ENCODE data around the gene INTS14.

The INTS14 gene

DNA sequence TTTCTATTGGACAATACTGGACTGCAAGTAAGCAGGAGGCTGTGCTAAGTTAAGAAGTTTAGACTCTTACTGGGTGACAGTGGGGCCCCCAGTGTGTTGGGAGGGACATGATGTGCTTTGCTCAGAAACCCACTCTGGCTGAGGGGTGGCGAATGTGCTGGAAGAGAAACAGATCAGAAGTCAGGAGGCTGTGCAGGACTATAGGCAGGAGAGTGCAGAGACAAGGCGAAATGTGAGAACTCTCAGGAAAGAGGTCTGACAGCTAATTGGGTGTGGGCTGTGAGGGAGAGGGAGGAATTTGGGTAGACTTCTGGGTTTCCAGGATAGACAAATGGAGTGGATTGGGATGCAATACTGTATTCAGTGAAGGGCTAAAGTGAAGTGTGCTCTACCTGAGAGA, 22.8 kb upstream of the INTS14 start:
- TF ChIP-seq CTCF (IDR thresholded peaks at IDR 0.05; ENCODE audit: low read length) (no peak), EZH2 (optimal IDR thresholded peaks at IDR 0.05; ENCODE audit: low read depth, low read length) (no peak), EZH2phosphoT487 (IDR thresholded peaks at IDR 0.05; ENCODE audit: low read length) (no peak)
- no peaks in the 10 kb centered on the region for H4K20me1 ChIP-seq (ENCODE audit: insufficient read depth, low read length)
- H3K4me3 ChIP-seq (ENCODE audit: low read length) = no peak overlapping the region
- no peaks in the 10 kb centered on the region for H3K9me3 ChIP-seq (replicated peaks; ENCODE audit: insufficient read depth, low read length)
- peaks cover 7% of the 10 kb centered on the region; the same call in 1 of the 2 replicates for H3K27me3 ChIP-seq (replicated peaks; ENCODE audit: insufficient read depth, low read length)
- H2AFZ ChIP-seq (ENCODE audit: low read length) = no peak overlapping the region
- no peaks in the 10 kb centered on the region for H3K9me2 ChIP-seq (replicated peaks; ENCODE audit: insufficient read depth, low read length)
- H3K4me1 ChIP-seq (ENCODE audit: low read length) = peaks cover 35% of the 10 kb centered on the region
- no peak overlapping the region for H3K9ac ChIP-seq (ENCODE audit: low read length)
- H3K36me3 ChIP-seq (replicated peaks; ENCODE audit: insufficient read depth, low read length) = no peaks in the 10 kb centered on the region
- H3F3A ChIP-seq (ENCODE audit: insufficient read depth, low read length) = peaks cover 4% of the 10 kb centered on the region; the same call in 1 of the 2 replicates
- no peak overlapping the region for H3K27ac ChIP-seq (ENCODE audit: low read length)
- H3K79me2 ChIP-seq (ENCODE audit: low read length) = no peaks in the 10 kb centered on the region
- no peak for DNase-seq
- peak overlapping the region; percentile 16; the same call in 1 of the 2 replicates for H3K4me2 ChIP-seq (ENCODE audit: low read depth, low read length)

GRCh38 chr15:65632780-65633375, 21.9 kb upstream of the INTS14 start:
- Histone ChIP-seq H3K9me2 (replicated peaks; ENCODE audit: insufficient read depth, low read length) (no peaks in the 10 kb centered on the region), H3K27me3 (replicated peaks; ENCODE audit: insufficient read depth, low read length) (peaks cover 7% of the 10 kb centered on the region; the same call in 1 of the 2 replicates), H3F3A (ENCODE audit: insufficient read depth, low read length) (peaks cover 4% of the 10 kb centered on the region; the same call in 1 of the 2 replicates), H3K4me1 (ENCODE audit: low read length) (peaks cover 31% of the 10 kb centered on the region), H3K4me3 (ENCODE audit: low read length) (no peak overlapping the region), H3K79me2 (ENCODE audit: low read length) (no peaks in the 10 kb centered on the region), H3K9ac (ENCODE audit: low read length) (no peak overlapping the region), H3K4me2 (ENCODE audit: low read depth, low read length) (no peak overlapping the region), H2AFZ (ENCODE audit: low read length) (no peak overlapping the region), H3K27ac (ENCODE audit: low read length) (no peak overlapping the region), H3K9me3 (replicated peaks; ENCODE audit: insufficient read depth, low read length) (no peaks in the 10 kb centered on the region), H3K36me3 (replicated peaks; ENCODE audit: insufficient read depth, low read length) (no peaks in the 10 kb centered on the region), H4K20me1 (ENCODE audit: insufficient read depth, low read length) (no peaks in the 10 kb centered on the region)
- no peak for DNase-seq
- TF ChIP-seq EZH2phosphoT487 (IDR thresholded peaks at IDR 0.05; ENCODE audit: low read length) = no peak
- no peak for TF ChIP-seq EZH2 (optimal IDR thresholded peaks at IDR 0.05; ENCODE audit: low read depth, low read length)
- TF ChIP-seq CTCF (IDR thresholded peaks at IDR 0.05; ENCODE audit: low read length) = no peak

DNA sequence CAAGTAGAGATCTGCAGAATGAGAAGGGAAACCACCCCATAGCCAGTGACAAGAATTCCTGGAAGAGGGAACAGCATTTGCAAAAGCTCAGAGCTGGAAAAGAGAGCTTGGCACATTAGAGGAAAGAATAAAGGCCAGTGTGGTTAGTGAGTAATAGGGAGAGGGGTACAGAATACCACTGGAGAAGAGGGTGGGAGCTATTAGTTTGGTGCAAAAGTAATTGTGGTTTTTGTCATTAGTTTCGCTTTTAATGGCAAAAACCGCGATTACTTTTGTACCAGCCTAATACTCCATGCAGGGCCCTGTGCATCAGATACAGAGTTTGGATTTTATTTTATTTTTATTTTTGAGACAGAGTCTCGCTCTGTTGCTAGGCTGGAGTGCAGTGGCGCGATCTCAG, 20.6 kb upstream of the INTS14 start:
- peak; percentile 35 for DNase-seq
- peak overlapping the region; percentile 35 for H3K4me2 ChIP-seq (ENCODE audit: low read depth, low read length)
- no peak overlapping the region for H3K9ac ChIP-seq (ENCODE audit: low read length)
- H4K20me1 ChIP-seq (ENCODE audit: insufficient read depth, low read length) = no peaks in the 10 kb centered on the region
- no peak overlapping the region for H2AFZ ChIP-seq (ENCODE audit: low read length)
- no peaks in the 10 kb centered on the region for H3K9me3 ChIP-seq (replicated peaks; ENCODE audit: insufficient read depth, low read length)
- no peak overlapping the region for H3K4me3 ChIP-seq (ENCODE audit: low read length)
- H3K79me2 ChIP-seq (ENCODE audit: low read length) = no peaks in the 10 kb centered on the region
- peaks cover 31% of the 10 kb centered on the region for H3K4me1 ChIP-seq (ENCODE audit: low read length)
- no peak overlapping the region for H3K27ac ChIP-seq (ENCODE audit: low read length)
- H3F3A ChIP-seq (ENCODE audit: insufficient read depth, low read length) = peaks cover 4% of the 10 kb centered on the region; the same call in 1 of the 2 replicates
- H3K27me3 ChIP-seq (replicated peaks; ENCODE audit: insufficient read depth, low read length) = peaks cover 7% of the 10 kb centered on the region; the same call in 1 of the 2 replicates
- no peaks in the 10 kb centered on the region for H3K9me2 ChIP-seq (replicated peaks; ENCODE audit: insufficient read depth, low read length)
- H3K36me3 ChIP-seq (replicated peaks; ENCODE audit: insufficient read depth, low read length) = no peaks in the 10 kb centered on the region
- TF ChIP-seq EZH2phosphoT487 (IDR thresholded peaks at IDR 0.05; ENCODE audit: low read length) (no peak), CTCF (IDR thresholded peaks at IDR 0.05; ENCODE audit: low read length) (no peak), EZH2 (optimal IDR thresholded peaks at IDR 0.05; ENCODE audit: low read depth, low read length) (no peak)
